Activated CD4-positive, alpha-beta T cell treated with anti-CD3 and anti-CD28 coated beads, Interleukin-2, amount 10 ng/mL, durations not matched to agents 7 days and 5 days (primary cell): Measurements from ENCODE around the gene TBL2. TPM values are rescaled to one million over a fixed set of nuclear protein-coding genes. Genes with fewer than 3 reads are reported as not detected.
"Not testable (repeated sequence)": the region's sequence is repeated elsewhere in the genome, so short reads cannot be mapped to it uniquely, and the experiment has no call there.

Experiments
- CTCF ChIA-PET: fragments of 350-600 bp; sonication (Branson Sonifier 250); formaldehyde crosslinking; loops from one replicate; lab custom pipeline; 2021; ENCODE audit warnings: antibody characterized with exemption; lab: Charles Lee
- POLR2A ChIA-PET: fragments of 350-600 bp; sonication (Branson Sonifier 250); formaldehyde crosslinking; loops from one replicate; lab custom pipeline; 2021; ENCODE audit warnings: antibody characterized with exemption; lab: Charles Lee
- DNase-seq: peaks from one replicate; pipeline ENCODE4 v3.0.0-alpha.2; 2020
- H3K27ac Mint-ChIP-seq: one replicate; pipeline ENCODE4 v1.8.0; 2021; ENCODE audit warnings: mild to moderate bottlenecking, moderate library complexity, mixed read lengths
- H3K27me3 Mint-ChIP-seq: one replicate; pipeline ENCODE4 v1.8.0; 2021; ENCODE audit warnings: mixed read lengths
- H3K36me3 Mint-ChIP-seq: one replicate; pipeline ENCODE4 v1.8.0; 2021; ENCODE audit warnings: low read depth, mixed read lengths
- H3K4me1 Mint-ChIP-seq: one replicate; pipeline ENCODE4 v1.8.0; 2021; ENCODE audit warnings: mixed read lengths
- H3K4me3 Mint-ChIP-seq: one replicate; pipeline ENCODE4 v1.8.0; 2021; ENCODE audit warnings: mild to moderate bottlenecking, moderate library complexity, mixed read lengths
- H3K9me3 Mint-ChIP-seq: one replicate; pipeline ENCODE4 v1.8.0; 2021; ENCODE audit warnings: mixed read lengths
- total RNA-seq, 2 experiments: library from RNA; stranded (reverse); gene quantifications; one replicate each; pipeline ENCODE4 v1.2.3, GENCODE V29; 2021

The TBL2 gene
- total RNA-seq, 2 experiments from 2014 or later, result 25.3 to 28.2 TPM

GRCh38 chr7:73615886-73616285 is 37.5 kb upstream of the TBL2 start:
- CTCF ChIA-PET, result interaction anchor here (1.6 to 2.5 kb wide), 2 partner anchors 9 to 119 kb away, joined by 5 to 9 read pairs; no protein-coding TSS in a partner anchor
- H3K9me3 Mint-ChIP-seq, result no peaks in the 10 kb centered on the region
- H3K27me3 Mint-ChIP-seq, result peaks cover 19% of the 10 kb centered on the region
- POLR2A ChIA-PET, result interaction anchor here (0.6 kb wide), 1 partner anchor 95 kb away, joined by 3 read pairs; no protein-coding TSS in a partner anchor
- H3K4me3 Mint-ChIP-seq, result no peak overlapping the region
- H3K27ac Mint-ChIP-seq, result no peak overlapping the region
- H3K4me1 Mint-ChIP-seq, result no peaks in the 10 kb centered on the region
- no peak for DNase-seq
- H3K36me3 Mint-ChIP-seq, result no peaks in the 10 kb centered on the region

GRCh38 chr7:73614937-73615336 is 36.6 kb upstream of the TBL2 start:
- CTCF ChIA-PET, result interaction anchor here (0.6 to 2.5 kb wide), 5 partner anchors 8 to 249 kb away, joined by 3 to 9 read pairs (median 5); no protein-coding TSS in a partner anchor
- H3K4me1 Mint-ChIP-seq, H3K36me3 Mint-ChIP-seq, DNase-seq, H3K4me3 Mint-ChIP-seq, H3K9me3 Mint-ChIP-seq, POLR2A ChIA-PET, H3K27ac Mint-ChIP-seq: not testable (repeated sequence)
- peaks cover 21% of the 10 kb centered on the region for H3K27me3 Mint-ChIP-seq

GRCh38 chr7:73613954-73614735 is 35.8 kb upstream of the TBL2 start:
- peaks cover 23% of the 10 kb centered on the region for H3K27me3 Mint-ChIP-seq
- POLR2A ChIA-PET, result no interaction called here
- H3K36me3 Mint-ChIP-seq, result no peaks in the 10 kb centered on the region
- H3K4me3 Mint-ChIP-seq, result no peak overlapping the region
- H3K4me1 Mint-ChIP-seq, result no peaks in the 10 kb centered on the region
- H3K9me3 Mint-ChIP-seq, result no peaks in the 10 kb centered on the region
- DNase-seq, result no peak
- CTCF ChIA-PET, result interaction anchor here (0.6 to 2.5 kb wide), 4 partner anchors 7 to 125 kb away, joined by 3 to 9 read pairs (median 4); no protein-coding TSS in a partner anchor
- H3K27ac Mint-ChIP-seq, result no peak overlapping the region

- ChIA-PET CTCF (no interaction called here), POLR2A (no interaction called here)
- Mint-ChIP-seq H3K4me3 (no peak overlapping the region), H3K27ac (no peak overlapping the region), H3K27me3 (peaks cover 23% of the 10 kb centered on the region), H3K9me3 (no peaks in the 10 kb centered on the region), H3K4me1 (no peaks in the 10 kb centered on the region), H3K36me3 (no peaks in the 10 kb centered on the region)
- DNase-seq, result no peak
Observed at GRCh38 chr7:73612598-73613269, 34.4 kb upstream of the TBL2 start.

DNA sequence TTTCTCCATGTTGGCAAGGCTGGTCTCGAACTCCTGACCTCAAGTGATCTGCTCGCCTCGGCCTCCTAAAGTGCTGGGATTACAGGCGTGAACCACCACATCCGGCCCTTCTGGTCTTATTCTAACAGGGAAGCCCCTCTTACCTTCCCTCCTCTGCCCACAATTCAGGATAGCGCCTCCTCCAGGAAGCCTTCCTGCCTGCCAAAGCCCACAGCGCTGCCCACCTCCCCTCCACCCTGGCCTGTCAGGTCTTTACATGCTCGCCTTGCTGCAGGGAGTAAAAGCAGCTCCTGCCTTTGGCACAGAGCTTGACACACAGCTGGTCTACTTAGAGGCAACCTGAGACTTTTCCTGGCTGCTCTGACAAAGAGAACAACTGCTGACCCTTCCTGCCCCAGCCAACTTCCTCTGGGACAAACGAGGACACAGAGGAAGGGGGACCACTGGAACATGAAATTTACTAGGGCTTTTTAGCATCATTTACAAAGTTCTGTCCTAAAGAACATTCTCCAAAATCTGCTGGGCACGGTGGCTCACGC is 32.7 kb upstream of the TBL2 start:
- no peak for DNase-seq
- Mint-ChIP-seq H3K9me3 (no peaks in the 10 kb centered on the region), H3K36me3 (no peaks in the 10 kb centered on the region), H3K27me3 (peaks cover 28% of the 10 kb centered on the region), H3K4me3 (no peak overlapping the region), H3K27ac (no peak overlapping the region), H3K4me1 (peaks cover 2% of the 10 kb centered on the region)
- ChIA-PET CTCF (interaction anchor here (1.2 kb wide), 1 partner anchor 123 kb away, joined by 5 read pairs; no protein-coding TSS in a partner anchor), POLR2A (no interaction called here)

GRCh38 chr7:73610105-73610504 is 31.7 kb upstream of the TBL2 start:
- POLR2A ChIA-PET, result no interaction called here
- H3K36me3 Mint-ChIP-seq, result no peaks in the 10 kb centered on the region

GRCh38 chr7:73607692-73607983 is 29.3 kb upstream of the TBL2 start:
- peaks cover 12% of the 10 kb centered on the region for H3K27me3 Mint-ChIP-seq
- DNase-seq, H3K27ac Mint-ChIP-seq, H3K4me1 Mint-ChIP-seq, H3K36me3 Mint-ChIP-seq, H3K9me3 Mint-ChIP-seq, H3K4me3 Mint-ChIP-seq, POLR2A ChIA-PET: not testable (repeated sequence)
- CTCF ChIA-PET, result interaction anchor here (0.7 to 4.1 kb wide), 20 partner anchors 8 to 249 kb away, joined by 3 to 59 read pairs (median 6); partner anchors contain the start of genes ABHD11, MLXIPL, STX1A and VPS37D

More at GRCh38 chr7:73610105-73610504, 31.7 kb upstream of the TBL2 start:
- Mint-ChIP-seq H3K27me3 (peaks cover 28% of the 10 kb centered on the region), H3K4me3 (no peak overlapping the region), H3K9me3 (no peaks in the 10 kb centered on the region), H3K27ac (peak overlapping the region; percentile 57), H3K4me1 (peaks cover 2% of the 10 kb centered on the region)
- no peak for DNase-seq
- CTCF ChIA-PET, result interaction anchor here (1.0 to 1.9 kb wide), 3 partner anchors 11 to 125 kb away, joined by 3 to 7 read pairs (median 4); no protein-coding TSS in a partner anchor

- DNase-seq, result peak; percentile 63
- ChIA-PET CTCF (interaction anchor here (0.5 to 4.1 kb wide), 30 partner anchors 9 to 937 kb away, joined by 3 to 59 read pairs (median 5); partner anchors contain the start of genes ABHD11, MLXIPL, STX1A and VPS37D), POLR2A (no interaction called here)
- Mint-ChIP-seq H3K27me3 (peaks cover 11% of the 10 kb centered on the region), H3K4me1 (peaks cover 2% of the 10 kb centered on the region), H3K9me3 (no peaks in the 10 kb centered on the region), H3K36me3 (no peaks in the 10 kb centered on the region), H3K27ac (no peak overlapping the region), H3K4me3 (no peak overlapping the region)
Observed at GRCh38 chr7:73606801-73607691, 28.7 kb upstream of the TBL2 start.

DNA sequence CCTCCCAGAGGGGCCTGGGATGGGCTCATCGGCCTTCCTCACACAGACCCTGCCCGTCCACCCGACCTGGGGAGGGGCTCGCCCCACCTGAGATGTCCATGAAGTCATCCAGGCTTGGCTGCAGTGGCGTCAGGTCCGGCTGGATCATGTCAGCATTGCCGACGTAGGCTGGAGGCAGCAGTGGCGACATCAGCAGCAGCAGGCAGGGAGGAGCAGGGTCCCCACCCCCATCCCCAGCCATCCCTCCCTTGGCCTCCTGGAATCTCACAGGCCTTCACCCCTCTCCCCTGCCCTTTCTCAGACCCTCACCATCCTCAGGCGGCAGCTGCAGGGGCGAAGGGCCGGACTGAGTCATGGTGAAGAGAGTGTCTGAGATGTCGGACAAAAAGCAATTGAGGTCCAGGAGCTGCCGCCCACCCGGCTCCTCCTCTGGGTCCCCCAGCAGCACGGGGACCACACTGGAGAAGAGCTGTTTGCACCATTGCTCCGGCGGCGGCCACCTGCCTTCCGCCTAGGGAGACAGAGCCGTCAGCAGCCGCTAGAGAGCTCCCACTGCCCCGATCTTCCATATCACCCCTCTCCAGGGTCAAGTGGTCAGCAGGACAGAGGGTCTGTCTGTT is 27.3 kb upstream of the TBL2 start:
- H3K9me3 Mint-ChIP-seq, result no peaks in the 10 kb centered on the region
- no peaks in the 10 kb centered on the region for H3K36me3 Mint-ChIP-seq
- ChIA-PET POLR2A (interaction anchor here (0.5 kb wide), 1 partner anchor 237 kb away, joined by 5 read pairs; the partner anchor contains the start of gene METTL27), CTCF (interaction anchor here (0.6 to 4.1 kb wide), 9 partner anchors 8 to 130 kb away, joined by 3 to 59 read pairs (median 4); partner anchors contain the start of genes ABHD11 and MLXIPL)
- H3K4me1 Mint-ChIP-seq, result peaks cover 2% of the 10 kb centered on the region
- peaks cover 11% of the 10 kb centered on the region for H3K27me3 Mint-ChIP-seq
- DNase-seq, result no peak
- no peak overlapping the region for H3K4me3 Mint-ChIP-seq
- H3K27ac Mint-ChIP-seq, result no peak overlapping the region

DNA sequence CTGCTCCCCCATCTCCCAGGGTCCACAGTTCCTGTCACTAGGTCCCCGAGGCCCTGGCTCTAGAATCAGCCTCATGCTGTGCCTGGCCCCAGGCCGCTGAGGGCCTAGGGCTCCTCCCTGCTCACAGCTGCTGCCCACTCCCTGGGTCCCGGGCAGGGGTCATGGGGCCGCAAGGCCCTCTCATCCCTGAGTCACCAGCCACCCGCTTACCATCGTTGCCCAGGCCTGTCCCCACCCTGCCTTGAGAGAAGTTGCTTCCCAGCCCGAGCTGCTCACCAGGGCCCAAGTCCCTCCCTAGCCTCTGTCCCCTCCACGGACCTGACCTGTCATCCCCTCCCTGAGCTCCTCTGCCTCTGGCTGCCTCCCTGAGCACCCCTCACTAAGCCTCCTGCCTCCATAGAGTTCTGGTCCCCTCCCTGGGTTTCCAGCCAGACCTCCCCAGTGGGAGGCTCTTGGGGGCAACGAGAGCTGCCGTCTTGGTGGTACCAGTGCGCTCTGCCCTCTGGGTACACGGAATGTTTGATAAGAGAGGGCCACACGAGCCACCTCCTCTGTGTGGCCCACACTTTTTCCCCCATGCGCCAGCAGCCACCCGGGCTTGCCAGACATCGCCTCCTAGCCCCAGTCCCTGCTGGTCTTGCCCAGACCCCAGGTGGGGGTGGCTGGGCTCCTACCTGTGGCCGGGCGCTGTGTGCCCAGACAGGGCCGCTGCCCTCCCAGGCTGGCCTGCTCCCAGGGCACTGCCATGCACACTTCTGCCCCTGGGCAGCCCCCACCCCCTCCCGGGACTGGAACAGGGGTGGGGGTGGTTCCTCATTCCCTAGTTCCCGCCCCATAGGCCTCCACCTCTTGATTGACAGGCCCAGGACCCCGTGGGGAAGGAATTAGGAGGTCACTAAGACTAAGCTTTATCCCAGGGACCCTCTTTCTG is 24.6 kb upstream of the TBL2 start:
- H3K36me3 Mint-ChIP-seq, result no peaks in the 10 kb centered on the region
- POLR2A ChIA-PET, result no interaction called here
- no peak for DNase-seq
- H3K27ac Mint-ChIP-seq, result peak overlapping the region; percentile 5
- H3K9me3 Mint-ChIP-seq, result no peaks in the 10 kb centered on the region
- peaks cover 9% of the 10 kb centered on the region for H3K27me3 Mint-ChIP-seq
- no peak overlapping the region for H3K4me3 Mint-ChIP-seq
- CTCF ChIA-PET, result interaction anchor here (0.6 to 1.8 kb wide), 3 partner anchors 8 to 132 kb away, joined by 3 to 7 read pairs (median 3); no protein-coding TSS in a partner anchor
- H3K4me1 Mint-ChIP-seq, result peaks cover 2% of the 10 kb centered on the region

DNA sequence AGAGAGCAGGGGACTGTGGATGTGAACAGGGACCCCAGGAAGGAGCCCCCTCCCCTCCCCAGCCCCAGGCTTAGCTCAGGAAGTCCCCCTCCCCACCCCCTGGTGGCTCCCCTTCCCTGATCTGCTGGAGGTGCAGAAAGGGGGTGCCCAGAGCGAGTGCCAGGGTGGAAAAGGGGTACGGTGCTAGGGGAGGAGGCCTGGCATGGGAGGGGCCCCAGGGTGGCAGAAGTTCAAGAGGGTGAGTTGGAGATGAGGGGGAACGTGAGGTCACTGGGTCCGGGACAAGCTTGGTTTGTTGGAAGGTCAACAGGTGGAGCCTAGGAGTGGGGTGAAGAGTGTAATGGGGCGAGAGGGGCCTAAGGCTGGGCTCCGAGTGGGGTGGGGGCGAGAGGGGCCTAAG is 21.5 kb upstream of the TBL2 start:
- Mint-ChIP-seq H3K4me3 (no peak overlapping the region), H3K4me1 (no peaks in the 10 kb centered on the region), H3K27ac (no peak overlapping the region), H3K27me3 (peaks cover 6% of the 10 kb centered on the region), H3K9me3 (no peaks in the 10 kb centered on the region), H3K36me3 (no peaks in the 10 kb centered on the region)
- POLR2A ChIA-PET, result no interaction called here
- DNase-seq, result no peak
- CTCF ChIA-PET, result interaction anchor here (1.1 to 1.3 kb wide), 2 partner anchors 10 to 15 kb away, joined by 3 to 6 read pairs; no protein-coding TSS in a partner anchor
